Measurements from ENCODE around the gene NAP1L4. TPM values are rescaled to one million over a fixed set of nuclear protein-coding genes. Genes with fewer than 3 reads are reported as not detected.

The NAP1L4 gene
- total RNA-seq, 1 experiment from 2014 or later = 189 TPM

- H3K27ac Mint-ChIP-seq = no peak overlapping the region
- DNase-seq (ENCODE audit: low spot score) (no peak), ATAC-seq (no peak)
- H3K9me3 Mint-ChIP-seq = no peaks in the 10 kb centered on the region
- ChIA-PET CTCF (interaction anchor here (1.0 to 2.7 kb wide), 3 partner anchors 25 to 385 kb away, joined by 3 to 12 read pairs (median 7); no protein-coding TSS in a partner anchor), POLR2A (no interaction called here)
- H3K4me1 Mint-ChIP-seq = no peaks in the 10 kb centered on the region
- no peak overlapping the region for H3K4me3 Mint-ChIP-seq
- H3K27me3 Mint-ChIP-seq (ENCODE audit: low read depth) = no peaks in the 10 kb centered on the region; the same call in none of the 2 replicates
- TF ChIP-seq E2F1 (CRISPR knock-in tag; IDR thresholded peaks at IDR 0.05) = no peak
- TF ChIP-seq MLX (CRISPR knock-in tag; IDR thresholded peaks at IDR 0.05) = no peak
- TF ChIP-seq MAX (CRISPR knock-in tag; IDR thresholded peaks at IDR 0.05) = no peak
- no peak for TF ChIP-seq CBFB (CRISPR knock-in tag; IDR thresholded peaks at IDR 0.05; ENCODE audit: low read depth)
- no peak for TF ChIP-seq ZBTB43 (CRISPR knock-in tag; IDR thresholded peaks at IDR 0.05)
- no peaks in the 10 kb centered on the region for H3K36me3 Mint-ChIP-seq
Measured at GRCh38 chr11:2916892-2917645, 75.1 kb downstream of the NAP1L4 start.

GRCh38 chr11:2916114-2916891 is 75.8 kb downstream of the NAP1L4 start:
- CTCF ChIA-PET = interaction anchor here (1.8 to 2.7 kb wide), 2 partner anchors 24 to 384 kb away, joined by 7 to 12 read pairs; no protein-coding TSS in a partner anchor
- H3K4me3 Mint-ChIP-seq = no peak overlapping the region
- ATAC-seq (no peak), DNase-seq (ENCODE audit: low spot score) (no peak)
- no peaks in the 10 kb centered on the region for H3K9me3 Mint-ChIP-seq
- H3K27ac Mint-ChIP-seq = no peak overlapping the region
- H3K36me3 Mint-ChIP-seq = no peaks in the 10 kb centered on the region
- POLR2A ChIA-PET = no interaction called here
- H3K4me1 Mint-ChIP-seq = no peaks in the 10 kb centered on the region
- TF ChIP-seq CDX4 (CRISPR knock-in tag; IDR thresholded peaks at IDR 0.05; ENCODE audit: borderline replicate concordance) = no peak
- TF ChIP-seq PRDM15 (CRISPR knock-in tag; IDR thresholded peaks at IDR 0.05) = no peak
- no peak for TF ChIP-seq ATF2 (CRISPR knock-in tag; IDR thresholded peaks at IDR 0.05; ENCODE audit: borderline replicate concordance, low read depth)
- TF ChIP-seq NR2C2 (CRISPR knock-in tag; IDR thresholded peaks at IDR 0.05) = no peak
- no peak for TF ChIP-seq STAT6 (CRISPR knock-in tag; conservative IDR thresholded peaks at IDR 0.05; ENCODE audit: low read depth)
- no peak for TF ChIP-seq GRHL2 (CRISPR knock-in tag; IDR thresholded peaks at IDR 0.05; ENCODE audit: insufficient replicate concordance, severe bottlenecking)
- no peak for TF ChIP-seq USF1 (CRISPR knock-in tag; IDR thresholded peaks at IDR 0.05)
- no peak for TF ChIP-seq NFE2L1 (CRISPR knock-in tag; IDR thresholded peaks at IDR 0.05)
- TF ChIP-seq ZNF396 (CRISPR knock-in tag; IDR thresholded peaks at IDR 0.05; ENCODE audit: borderline replicate concordance) = no peak
- TF ChIP-seq JUN (CRISPR knock-in tag; IDR thresholded peaks at IDR 0.05) = no peak
- TF ChIP-seq JAZF1 (CRISPR knock-in tag; IDR thresholded peaks at IDR 0.05) = no peak
- TF ChIP-seq E2F1 (CRISPR knock-in tag; IDR thresholded peaks at IDR 0.05) = no peak
- TF ChIP-seq ZNF416 (CRISPR knock-in tag; IDR thresholded peaks at IDR 0.05) = no peak
- no peaks in the 10 kb centered on the region; the same call in none of the 2 replicates for H3K27me3 Mint-ChIP-seq (ENCODE audit: low read depth)

All from WTC11 (cell line).